GM23338 (cell line): ENCODE results near the gene RORC. TPM values are rescaled to one million over a fixed set of nuclear protein-coding genes. Genes with fewer than 3 reads are reported as not detected.

Experiments used
- ATAC-seq: fragments of 200-7000 bp; cut with Tn5 transposase; 3 replicates; pipeline ENCODE4 v1.9.1; 2020
- DNase-seq: peaks from one replicate; pipeline ENCODE4 v3.0.0-alpha.2; 2015; ENCODE audit warnings: low spot score
- H2AFZ ChIP-seq: fragments of 200-600 bp; sonication (generic); 2 replicates; pipeline ENCODE4 v1.8.0; 2016; ENCODE audit warnings: antibody characterized with exemption, mild to moderate bottlenecking, moderate library complexity
- H3F3A ChIP-seq: fragments of 200-600 bp; sonication (generic); replicated peaks from 2 replicates; pipeline ENCODE4 v1.8.0; 2017; ENCODE audit warnings: antibody characterized with exemption, mixed run types, low read depth
- H3K27ac ChIP-seq: fragments of 200-600 bp; sonication (generic); 2 replicates; pipeline ENCODE4 v1.6.1; 2016; ENCODE audit warnings: low read depth
- H3K27me3 ChIP-seq: fragments of 200-600 bp; sonication (generic); 2 replicates; pipeline ENCODE4 v1.8.0; 2016; ENCODE audit warnings: mild to moderate bottlenecking, mixed run types, moderate library complexity; ENCODE audit not compliant: insufficient read depth
- H3K36me3 ChIP-seq: fragments of 200-600 bp; sonication (generic); 2 replicates; pipeline ENCODE4 v1.8.0; 2016; ENCODE audit warnings: mild to moderate bottlenecking; ENCODE audit not compliant: insufficient read depth
- H3K4me1 ChIP-seq: fragments of 200-600 bp; sonication (generic); 2 replicates; pipeline ENCODE4 v1.8.0; 2016; ENCODE audit warnings: mild to moderate bottlenecking, moderate library complexity; ENCODE audit not compliant: insufficient read depth
- H3K4me2 ChIP-seq: fragments of 200-600 bp; sonication (generic); 2 replicates; pipeline ENCODE4 v1.7.1; 2017; ENCODE audit warnings: mixed run types
- H3K4me3 ChIP-seq: fragments of 200-600 bp; sonication (generic); 2 replicates; pipeline ENCODE4 v1.6.1; 2016; ENCODE audit warnings: mixed run types
- H3K79me2 ChIP-seq: fragments of 200-600 bp; sonication (generic); replicated peaks from 2 replicates; pipeline ENCODE4 v1.8.0; 2017; ENCODE audit warnings: mild to moderate bottlenecking; ENCODE audit not compliant: insufficient read depth
- H3K9me2 ChIP-seq: fragments of 200-600 bp; sonication (generic); 2 replicates; pipeline ENCODE4 v1.8.0; 2017; ENCODE audit not compliant: insufficient read depth
- H4K20me1 ChIP-seq: fragments of 200-600 bp; sonication (generic); replicated peaks from 2 replicates; pipeline ENCODE4 v1.8.0; 2017; ENCODE audit warnings: mild to moderate bottlenecking; ENCODE audit not compliant: insufficient read depth
- H3K27ac Mint-ChIP-seq: 2 replicates; pipeline ENCODE4 v1.8.0; 2020; ENCODE audit warnings: inconsistent platforms, mild to moderate bottlenecking, moderate library complexity, mixed read lengths
- H3K27me3 Mint-ChIP-seq: 3 replicates; pipeline ENCODE4 v1.8.0; 2022; ENCODE audit warnings: low read depth, mild to moderate bottlenecking, moderate library complexity, mixed read lengths, inconsistent platforms; ENCODE audit not compliant: insufficient read depth, poor library complexity
- H3K36me3 Mint-ChIP-seq: 3 replicates; pipeline ENCODE4 v1.8.0; 2021; ENCODE audit warnings: low read depth, mild to moderate bottlenecking, inconsistent platforms, moderate library complexity, mixed read lengths
- H3K4me1 Mint-ChIP-seq: 3 replicates; pipeline ENCODE4 v1.8.0; 2020; ENCODE audit warnings: mild to moderate bottlenecking, inconsistent platforms, mixed read lengths
- H3K4me3 Mint-ChIP-seq: 3 replicates; pipeline ENCODE4 v1.8.0; 2021; ENCODE audit warnings: moderate library complexity, mild to moderate bottlenecking, inconsistent platforms, mixed read lengths
- H3K9me3 Mint-ChIP-seq: 3 replicates; pipeline ENCODE4 v1.8.0; 2020; ENCODE audit warnings: moderate library complexity, mild to moderate bottlenecking, inconsistent platforms, mixed read lengths
- CREB1 ChIP-seq: fragments of 250-450 bp; sonication (Bioruptor Pico); IDR thresholded peaks from 2 replicates; pipeline ENCODE4 v1.5.0; 2020; ENCODE audit warnings: low read depth, mild to moderate bottlenecking, moderate library complexity
- CTCF ChIP-seq, 2 experiments: fragments of 200-600 bp in 1 of 2; sonication (generic) in 1 of 2; conservative IDR thresholded peaks; 2 replicates each; pipeline versions ENCODE4 v1.5.1 to v1.6.1; 2016 to 2017; ENCODE audit warnings: antibody characterized with exemption in 2 of 2, low read depth in 2 of 2, mild to moderate bottlenecking in 2 of 2, moderate library complexity in 1 of 2
- ETS1 ChIP-seq: IDR thresholded peaks from 2 replicates; pipeline ENCODE4 v1.6.1; 2016; ENCODE audit warnings: antibody characterized with exemption
- EZH2 ChIP-seq: fragments of 200-600 bp; sonication (generic); IDR thresholded peaks from one replicate; pipeline ENCODE4 v1.8.0; 2017; ENCODE audit warnings: antibody characterized with exemption, mild to moderate bottlenecking, low read depth; ENCODE audit not compliant: unreplicated experiment
- EZH2phosphoT487 ChIP-seq: fragments of 200-600 bp; sonication (generic); IDR thresholded peaks from one replicate; pipeline ENCODE4 v1.8.1; 2018; ENCODE audit warnings: antibody characterized with exemption; ENCODE audit not compliant: unreplicated experiment
- JUNB ChIP-seq: IDR thresholded peaks from one replicate; pipeline ENCODE4 v1.6.1; 2016; ENCODE audit warnings: antibody characterized with exemption; ENCODE audit not compliant: unreplicated experiment
- NANOG ChIP-seq: IDR thresholded peaks from 2 replicates; pipeline ENCODE4 v1.6.1; 2016; ENCODE audit warnings: antibody characterized with exemption, borderline replicate concordance
- POLR2AphosphoS5 ChIP-seq: IDR thresholded peaks from 2 replicates; pipeline ENCODE4 v1.6.1; 2016; ENCODE audit warnings: antibody characterized with exemption, low read depth
- REST ChIP-seq: IDR thresholded peaks from one replicate; pipeline ENCODE4 v1.6.1; 2018; ENCODE audit warnings: antibody characterized with exemption; ENCODE audit not compliant: unreplicated experiment
- STAT1 ChIP-seq: IDR thresholded peaks from one replicate; pipeline ENCODE4 v1.6.1; 2016; ENCODE audit warnings: antibody characterized with exemption; ENCODE audit not compliant: unreplicated experiment
- ZNF114 ChIP-seq: fragments of 250-450 bp; sonication (Bioruptor Pico); IDR thresholded peaks from 2 replicates; pipeline ENCODE4 v1.5.0; 2020; ENCODE audit warnings: mild to moderate bottlenecking, moderate library complexity
- ZNF331 ChIP-seq: fragments of 250-450 bp; sonication (Bioruptor Pico); IDR thresholded peaks from 2 replicates; pipeline ENCODE4 v1.5.0; 2020; ENCODE audit warnings: low read depth, mild to moderate bottlenecking, moderate library complexity
- ZNF462 ChIP-seq: fragments of 250-450 bp; sonication (Bioruptor Pico); IDR thresholded peaks from 2 replicates; pipeline ENCODE4 v1.5.0; 2020; ENCODE audit warnings: mild to moderate bottlenecking, moderate library complexity
- polyA plus RNA-seq: library from polyadenylated mRNA; unstranded; fragments of >200 nt; fragmentation: Nextera tagmentation; extraction: Ambion mirVana; gene quantifications from 2 replicates; pipeline ENCODE4 v1.2.1, GENCODE V29; 2016
- total RNA-seq: library from RNA; depleted of rRNA; stranded (reverse); fragments of >200 nt; shearing (Covaris generic); gene quantifications from 2 replicates; pipeline ENCODE4 v1.2.3, GENCODE V29; 2014

RORC gene
- total and polyA plus RNA-seq, 2 experiments from 2014 or later, result 0.29 to 0.97 TPM

GRCh38 chr1:151783796-151784195, 47.8 kb downstream of the RORC start:
- no peak overlapping the region for H2AFZ ChIP-seq
- H3K27ac ChIP-seq, result no peak overlapping the region
- H4K20me1 ChIP-seq, result no peaks in the 10 kb centered on the region
- Mint-ChIP-seq H3K4me1 (peaks cover 1% of the 10 kb centered on the region; the same call in 2 of the 3 replicates), H3K27me3 (no peaks in the 10 kb centered on the region), H3K9me3 (no peaks in the 10 kb centered on the region), H3K36me3 (peaks cover 12% of the 10 kb centered on the region), H3K4me3 (no peak overlapping the region), H3K27ac (no peak overlapping the region)
- no peaks in the 10 kb centered on the region for H3K27me3 ChIP-seq
- H3K4me3 ChIP-seq, result no peak overlapping the region
- ATAC-seq (no peak), DNase-seq (no peak)
- no peak overlapping the region for H3K4me2 ChIP-seq
- no peaks in the 10 kb centered on the region for H3K36me3 ChIP-seq
- H3F3A ChIP-seq, result no peaks in the 10 kb centered on the region
- no peak for TF ChIP-seq REST
- no peak for TF ChIP-seq ETS1
- TF ChIP-seq ZNF331 (CRISPR knock-in tag), result no peak
- TF ChIP-seq STAT1, result no peak
- no peak for TF ChIP-seq NANOG
- TF ChIP-seq JUNB, result no peak
- no peak for TF ChIP-seq CREB1 (CRISPR knock-in tag)
- TF ChIP-seq EZH2phosphoT487, result no peak
- TF ChIP-seq ZNF462 (CRISPR knock-in tag), result no peak
- TF ChIP-seq CTCF (conservative IDR thresholded peaks at IDR 0.05; ENCODE audit: low read depth in 2 of 2), result no peak
- no peak for TF ChIP-seq POLR2AphosphoS5
- TF ChIP-seq EZH2, result no peak
- no peak for TF ChIP-seq ZNF114
- H3K9me2 ChIP-seq, result no peaks in the 10 kb centered on the region
- H3K79me2 ChIP-seq, result 0 out of 2 replicates have a peak, but pooled peaks cover 3% of the 10 kb centered on the region
- peaks cover 1% of the 10 kb centered on the region; the same call in 1 of the 2 replicates for H3K4me1 ChIP-seq
